ENCODE data around the gene MAPK6.

The MAPK6 gene

DNA sequence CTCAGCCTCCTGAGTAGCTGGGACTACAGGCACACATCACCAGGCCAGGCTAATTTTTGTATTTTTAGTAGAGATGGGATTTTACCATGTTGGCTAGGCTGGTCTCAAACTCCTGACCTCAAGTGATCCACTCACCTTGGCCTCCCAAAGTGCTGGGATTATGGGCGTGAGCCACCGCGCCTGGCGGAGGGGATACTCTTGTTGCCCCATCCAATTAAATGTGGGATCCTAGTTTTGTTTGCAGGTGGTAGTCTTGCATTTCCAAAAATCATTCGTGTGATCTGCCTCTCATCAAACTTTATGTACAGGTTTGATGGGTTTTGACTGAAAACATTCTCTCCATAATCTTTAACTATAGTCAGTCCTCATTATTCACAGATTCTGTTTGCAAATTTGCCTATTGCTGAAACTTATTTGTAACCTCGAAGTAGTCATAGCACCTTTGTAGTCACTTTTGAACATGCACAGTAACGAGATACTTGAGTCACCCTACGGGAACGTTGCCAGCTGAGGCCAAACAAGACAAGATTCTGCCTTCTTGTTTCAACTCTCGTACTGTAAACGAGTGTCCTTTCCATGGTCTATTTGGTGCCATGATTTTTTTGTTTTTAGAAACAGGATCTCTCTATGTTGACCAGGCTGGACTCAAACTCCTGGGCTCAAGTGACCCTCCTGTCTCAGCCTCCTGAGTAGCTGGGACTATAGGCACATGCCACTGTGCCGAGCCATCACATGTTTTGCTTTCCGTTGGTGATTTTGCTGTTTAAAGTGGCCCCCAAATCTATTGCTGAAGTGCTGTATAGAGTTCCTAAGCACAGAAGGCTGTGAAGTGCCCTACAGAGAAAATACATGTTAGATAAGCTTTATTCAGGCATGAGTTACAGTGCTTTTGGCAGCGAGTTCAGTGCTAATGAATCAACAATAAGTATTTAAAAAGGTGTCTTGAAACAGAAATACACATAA is 8.1 kb upstream of the MAPK6 start:
- DNase-seq (ENCODE audit: low read depth) = peak; percentile 99
- TF ChIP-seq, protein P1, sequence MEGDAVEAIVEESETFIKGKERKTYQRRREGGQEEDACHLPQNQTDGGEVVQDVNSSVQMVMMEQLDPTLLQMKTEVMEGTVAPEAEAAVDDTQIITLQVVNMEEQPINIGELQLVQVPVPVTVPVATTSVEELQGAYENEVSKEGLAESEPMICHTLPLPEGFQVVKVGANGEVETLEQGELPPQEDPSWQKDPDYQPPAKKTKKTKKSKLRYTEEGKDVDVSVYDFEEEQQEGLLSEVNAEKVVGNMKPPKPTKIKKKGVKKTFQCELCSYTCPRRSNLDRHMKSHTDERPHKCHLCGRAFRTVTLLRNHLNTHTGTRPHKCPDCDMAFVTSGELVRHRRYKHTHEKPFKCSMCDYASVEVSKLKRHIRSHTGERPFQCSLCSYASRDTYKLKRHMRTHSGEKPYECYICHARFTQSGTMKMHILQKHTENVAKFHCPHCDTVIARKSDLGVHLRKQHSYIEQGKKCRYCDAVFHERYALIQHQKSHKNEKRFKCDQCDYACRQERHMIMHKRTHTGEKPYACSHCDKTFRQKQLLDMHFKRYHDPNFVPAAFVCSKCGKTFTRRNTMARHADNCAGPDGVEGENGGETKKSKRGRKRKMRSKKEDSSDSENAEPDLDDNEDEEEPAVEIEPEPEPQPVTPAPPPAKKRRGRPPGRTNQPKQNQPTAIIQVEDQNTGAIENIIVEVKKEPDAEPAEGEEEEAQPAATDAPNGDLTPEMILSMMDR (IDR thresholded peaks at IDR 0.05; ENCODE audit: insufficient read depth, low read depth, low read length, missing control alignments) = no peak
- no peak overlapping the region for H3K4me3 ChIP-seq (ENCODE audit: low read length)

DNA sequence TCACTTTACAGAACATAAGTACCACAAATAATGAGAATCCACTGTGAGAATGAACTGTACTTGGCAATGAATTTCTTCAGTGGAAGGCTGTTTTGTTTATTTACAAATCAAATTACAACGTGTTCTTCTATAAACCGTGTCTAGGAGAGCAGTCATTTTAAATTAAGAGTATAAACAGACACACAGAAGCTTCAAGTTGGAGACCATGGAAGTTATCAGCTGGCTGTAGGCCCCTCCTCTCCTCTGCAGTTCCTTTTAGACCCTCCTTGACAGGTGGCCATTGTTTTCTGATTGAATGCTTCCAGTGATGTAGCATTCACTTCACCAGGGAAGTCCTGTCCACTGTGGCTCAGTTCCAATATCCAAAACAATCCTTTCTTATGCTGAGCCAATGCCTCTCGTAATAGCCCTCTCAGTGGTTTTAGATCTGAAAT is 7.3 kb upstream of the MAPK6 start:
- TF ChIP-seq, protein P1 (IDR thresholded peaks at IDR 0.05; ENCODE audit: insufficient read depth, low read depth, low read length, missing control alignments) = no peak
- no peak overlapping the region for H3K4me3 ChIP-seq (ENCODE audit: low read length)
- DNase-seq (ENCODE audit: low read depth) = no peak

DNA sequence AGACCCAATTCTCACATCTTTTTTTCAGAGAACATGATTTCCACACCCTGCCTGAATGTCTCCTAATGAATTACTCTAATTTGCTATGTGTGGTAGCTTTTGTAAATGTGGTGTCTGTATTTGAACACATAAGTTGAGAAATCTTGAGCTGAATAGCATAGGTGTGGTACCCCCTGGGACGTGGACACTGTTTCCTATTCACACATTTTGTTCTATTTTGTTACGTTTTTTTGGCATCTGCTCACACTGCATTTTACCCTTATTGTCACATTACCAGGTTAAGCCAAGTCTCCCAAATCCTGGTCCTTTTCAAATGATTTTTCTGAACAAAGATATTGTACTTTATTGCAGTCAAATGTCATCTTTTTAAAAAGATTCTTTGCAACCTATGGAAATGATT is 6.8 kb upstream of the MAPK6 start:
- no peak for DNase-seq (ENCODE audit: low read depth)
- TF ChIP-seq, protein P1 (IDR thresholded peaks at IDR 0.05; ENCODE audit: insufficient read depth, low read depth, low read length, missing control alignments) = no peak

DNA sequence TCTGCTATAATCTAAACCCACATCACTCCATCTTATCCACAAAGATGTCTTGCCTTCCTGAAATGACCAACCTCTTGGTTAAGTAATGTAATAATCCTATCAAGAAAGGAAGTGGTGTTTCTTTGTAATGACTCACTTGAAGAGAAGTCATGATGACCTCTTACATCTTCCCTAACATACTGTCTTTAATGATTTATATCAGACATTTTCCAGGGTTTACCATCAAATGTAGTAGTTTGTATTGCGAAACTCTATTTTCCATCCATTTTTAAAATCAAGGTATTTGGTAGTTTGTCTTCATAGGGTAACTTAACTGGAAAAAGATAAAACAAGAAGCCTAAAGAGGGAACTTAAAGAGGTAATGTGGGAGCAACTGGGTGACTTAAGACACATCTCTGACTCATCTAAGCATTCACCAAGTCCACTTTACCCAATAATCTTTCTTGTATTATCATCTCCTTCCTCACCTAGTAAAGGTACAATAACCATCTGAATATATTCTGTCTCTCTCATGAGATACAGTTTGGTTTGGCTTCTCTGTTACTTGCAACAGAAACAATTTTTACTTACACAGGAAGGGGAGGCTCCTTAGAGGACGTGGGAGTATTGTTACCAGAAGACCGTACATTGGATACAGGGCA is 5.7 kb upstream of the MAPK6 start:
- peak; percentile 71 for DNase-seq (ENCODE audit: low read depth)
- TF ChIP-seq, protein P1 (IDR thresholded peaks at IDR 0.05; ENCODE audit: insufficient read depth, low read depth, low read length, missing control alignments) = no peak
- no peak overlapping the region for H3K4me3 ChIP-seq (ENCODE audit: low read length)

More for the DNA sequence above, 6.8 kb upstream of the MAPK6 start:
- H3K4me3 ChIP-seq (ENCODE audit: low read length) = no peak overlapping the region

DNA sequence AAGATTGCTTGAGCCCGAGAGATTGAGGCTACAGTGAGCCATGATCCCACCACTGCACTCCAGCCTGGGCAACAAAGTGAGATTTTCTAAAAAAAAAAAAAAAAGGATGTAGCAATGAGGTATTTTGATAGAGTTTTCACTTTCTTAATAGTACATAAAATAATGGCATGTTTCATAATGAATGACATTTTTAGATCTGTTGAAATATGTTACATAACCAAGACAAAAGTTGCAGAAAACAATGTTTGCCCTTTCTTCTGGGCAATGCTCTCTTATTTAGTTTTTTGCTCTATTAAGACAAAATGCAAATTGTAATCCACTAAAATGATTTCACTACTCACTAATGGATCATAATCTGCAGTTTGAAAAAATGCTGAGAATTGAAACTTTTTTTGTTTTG is 4.4 kb upstream of the MAPK6 start:
- DNase-seq (ENCODE audit: low read depth) = no peak
- no peak overlapping the region for H3K4me3 ChIP-seq (ENCODE audit: low read length)
- TF ChIP-seq, protein P1 (IDR thresholded peaks at IDR 0.05; ENCODE audit: insufficient read depth, low read depth, low read length, missing control alignments) = no peak

DNA sequence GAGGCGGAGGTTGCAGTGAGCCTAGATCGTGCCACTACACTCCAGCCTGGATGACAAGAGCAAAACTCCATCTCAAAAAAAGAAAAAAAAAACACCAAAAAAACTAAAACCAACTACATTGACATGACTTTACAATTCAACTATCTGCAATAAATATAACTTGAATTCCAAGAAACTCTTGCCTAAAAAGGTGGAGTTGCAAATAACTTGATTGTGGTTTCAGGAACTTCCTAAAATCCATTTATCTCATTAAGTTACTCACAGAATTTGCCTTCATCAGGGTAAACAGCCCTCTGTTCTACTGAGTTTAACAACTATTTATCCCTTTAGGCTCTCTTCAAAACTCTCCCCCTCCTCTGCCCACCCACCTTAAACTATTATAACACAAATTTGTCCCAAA is 2.7 kb upstream of the MAPK6 start:
- H3K4me3 ChIP-seq (ENCODE audit: low read length) = no peak overlapping the region
- DNase-seq (ENCODE audit: low read depth) = no peak
- TF ChIP-seq, protein P1 (IDR thresholded peaks at IDR 0.05; ENCODE audit: insufficient read depth, low read depth, low read length, missing control alignments) = no peak
